H9 (cell line): ENCODE data around the gene UBE2U. TPM values are rescaled to one million over a fixed set of nuclear protein-coding genes. Genes with fewer than 3 reads are reported as not detected.

Source experiments
- DNase-seq: peaks from one replicate; pipeline ENCODE4 v3.0.0-alpha.2; 2017
- H2AFZ ChIP-seq: one replicate; pipeline ENCODE4 v1.6.1; 2013; ENCODE audit warnings: mild to moderate bottlenecking, low read length, control low read depth, moderate library complexity
- H2AK5ac ChIP-seq: 2 replicates; pipeline ENCODE4 v1.6.1; 2013; ENCODE audit warnings: low read length, control low read depth, mixed read lengths; ENCODE audit not compliant: insufficient read length
- H2BK120ac ChIP-seq: one replicate; pipeline ENCODE4 v1.6.1; 2013; ENCODE audit warnings: low read depth, mild to moderate bottlenecking, low read length, control low read depth, inconsistent platforms; ENCODE audit not compliant: poor library complexity, severe bottlenecking
- H2BK12ac ChIP-seq: 2 replicates; pipeline ENCODE4 v1.6.1; 2013; ENCODE audit warnings: low read length, control low read depth, mixed read lengths, low read depth; ENCODE audit not compliant: insufficient read length
- H2BK15ac ChIP-seq: 2 replicates; pipeline ENCODE4 v1.6.1; 2013; ENCODE audit warnings: low read depth, low read length, control low read depth
- H2BK20ac ChIP-seq: one replicate; pipeline ENCODE4 v1.6.1; 2013; ENCODE audit warnings: low read depth, mild to moderate bottlenecking, low read length, control low read depth, inconsistent platforms; ENCODE audit not compliant: poor library complexity, severe bottlenecking
- H2BK5ac ChIP-seq: 2 replicates; pipeline ENCODE4 v1.6.1; 2013; ENCODE audit warnings: low read length, control low read depth, mixed read lengths; ENCODE audit not compliant: insufficient read length
- H3K14ac ChIP-seq: 2 replicates; pipeline ENCODE4 v1.6.1; 2013; ENCODE audit warnings: low read length, control low read depth; ENCODE audit not compliant: insufficient read depth
- H3K18ac ChIP-seq: 2 replicates; pipeline ENCODE4 v1.6.1; 2013; ENCODE audit warnings: low read depth, mild to moderate bottlenecking, mixed read lengths, low read length, control low read depth; ENCODE audit not compliant: insufficient read length
- H3K23ac ChIP-seq: 2 replicates; pipeline ENCODE4 v1.6.1; 2013; ENCODE audit warnings: low read length, control low read depth, mixed read lengths, low read depth; ENCODE audit not compliant: insufficient read length
- H3K23me2 ChIP-seq: 2 replicates; pipeline ENCODE4 v1.6.1; 2013; ENCODE audit warnings: low read depth, mild to moderate bottlenecking, mixed read lengths, low read length, control low read depth; ENCODE audit not compliant: insufficient read length, poor library complexity, severe bottlenecking
- H3K27ac ChIP-seq: 2 replicates; pipeline ENCODE4 v1.5.1; 2013; ENCODE audit warnings: low read length, control low read depth, mixed read lengths, low read depth; ENCODE audit not compliant: insufficient read length
- H3K27me3 ChIP-seq: 2 replicates; pipeline ENCODE4 v1.6.1; 2013; ENCODE audit warnings: low read length, control low read depth, inconsistent platforms; ENCODE audit not compliant: insufficient read depth
- H3K4ac ChIP-seq: 2 replicates; pipeline ENCODE4 v1.6.1; 2013; ENCODE audit warnings: low read depth, mild to moderate bottlenecking, control low read depth, inconsistent platforms, low read length, moderate library complexity
- H3K4me1 ChIP-seq: 2 replicates; pipeline ENCODE4 v1.6.1; 2013; ENCODE audit warnings: low read length, control low read depth, inconsistent platforms; ENCODE audit not compliant: insufficient read depth
- H3K4me2 ChIP-seq: 2 replicates; pipeline ENCODE4 v1.6.1; 2013; ENCODE audit warnings: low read length, control low read depth, mixed read lengths; ENCODE audit not compliant: insufficient read length, insufficient read depth
- H3K56ac ChIP-seq: 2 replicates; pipeline ENCODE4 v1.6.1; 2013; ENCODE audit warnings: low read depth, mild to moderate bottlenecking, mixed read lengths, low read length, control low read depth; ENCODE audit not compliant: insufficient read length
- H3K79me1 ChIP-seq: 2 replicates; pipeline ENCODE4 v1.6.1; 2013; ENCODE audit warnings: low read depth, mild to moderate bottlenecking, moderate library complexity, low read length, control low read depth, inconsistent platforms; ENCODE audit not compliant: insufficient read depth, poor library complexity, severe bottlenecking
- H3K79me2 ChIP-seq: 2 replicates; pipeline ENCODE4 v1.6.1; 2013; ENCODE audit warnings: low read length, control low read depth, inconsistent platforms; ENCODE audit not compliant: insufficient read depth
- H3K9ac ChIP-seq: 2 replicates; pipeline ENCODE4 v1.6.1; 2013; ENCODE audit warnings: low read length, control low read depth, mixed read lengths; ENCODE audit not compliant: insufficient read length; ENCODE audit errors: extremely low read depth
- H3K9me3 ChIP-seq: one replicate; pipeline ENCODE4 v1.6.1; 2013; ENCODE audit warnings: low read depth, low read length, inconsistent platforms; ENCODE audit not compliant: control insufficient read depth
- H3T11ph ChIP-seq: one replicate; pipeline ENCODE4 v1.6.1; 2013; ENCODE audit warnings: mild to moderate bottlenecking, low read length, control low read depth, inconsistent platforms
- H4K20me1 ChIP-seq: one replicate; pipeline ENCODE4 v1.6.1; 2013; ENCODE audit not compliant: control insufficient read depth, insufficient read length, insufficient read depth
- H4K5ac ChIP-seq: 2 replicates; pipeline ENCODE4 v1.6.1; 2013; ENCODE audit warnings: low read depth, mild to moderate bottlenecking, mixed read lengths, low read length, control low read depth; ENCODE audit not compliant: insufficient read length
- H4K8ac ChIP-seq: replicated peaks from 2 replicates; pipeline ENCODE4 v1.6.1; 2013; ENCODE audit warnings: low read length, control low read depth, mixed read lengths, low read depth; ENCODE audit not compliant: insufficient read length
- H4K91ac ChIP-seq: 2 replicates; pipeline ENCODE4 v1.6.1; 2013; ENCODE audit warnings: low read depth, mild to moderate bottlenecking, moderate library complexity, mixed read lengths, low read length, control low read depth; ENCODE audit not compliant: insufficient read length
- H3K27ac Mint-ChIP-seq, 3 experiments: 2 replicates in 2 of 3; 3 replicates in 1 of 3; pipeline ENCODE4 v1.8.0; 2020 to 2021; ENCODE audit warnings: mixed read lengths in 3 of 3, mild to moderate bottlenecking in 1 of 3, moderate library complexity in 1 of 3
- H3K27me3 Mint-ChIP-seq: 2 replicates; pipeline ENCODE4 v1.8.0; 2021; ENCODE audit warnings: low read depth, mild to moderate bottlenecking, moderate library complexity, mixed read lengths
- H3K36me3 Mint-ChIP-seq, 3 experiments: 2 replicates in 2 of 3; 3 replicates in 1 of 3; pipeline ENCODE4 v1.8.0; 2020 to 2021; ENCODE audit warnings: low read depth in 3 of 3, mixed read lengths in 3 of 3; ENCODE audit not compliant: insufficient read depth in 1 of 3
- H3K4me1 Mint-ChIP-seq, 2 experiments: 2 replicates each; pipeline ENCODE4 v1.8.0; 2020; ENCODE audit warnings: mixed read lengths in 2 of 2
- H3K4me3 Mint-ChIP-seq, 2 experiments: 2 replicates in 1 of 2; 3 replicates in 1 of 2; pipeline ENCODE4 v1.8.0; 2020 to 2021; ENCODE audit warnings: mild to moderate bottlenecking in 2 of 2, mixed read lengths in 2 of 2, moderate library complexity in 1 of 2
- H3K9me3 Mint-ChIP-seq, 2 experiments: 2 replicates in 1 of 2; 3 replicates in 1 of 2; pipeline ENCODE4 v1.8.0; 2020; ENCODE audit warnings: mild to moderate bottlenecking in 2 of 2, mixed read lengths in 2 of 2, moderate library complexity in 1 of 2
- CTCF ChIP-seq: fragments of 200-600 bp; sonication (generic); conservative IDR thresholded peaks from 3 replicates; pipeline ENCODE4 v1.8.0; 2021; ENCODE audit warnings: antibody characterized with exemption, mild to moderate bottlenecking
- WGBS: extraction: QIAGEN DNeasy Blood & Tissue Kit; methylation state at CpG from one replicate; pipeline ENCODE4 v1.1.7; 2013; ENCODE audit warnings: missing lambda C conversion rate, low lambda C conversion rate, mixed read lengths; ENCODE audit not compliant: insufficient read length; ENCODE audit errors: extremely low coverage; 5-methylcytosine and 5-hydroxymethylcytosine counted together
- total RNA-seq: library from RNA; stranded (reverse); gene quantifications from 2 replicates; pipeline ENCODE4 v1.2.1, GENCODE V29; 2021

UBE2U gene
- total RNA-seq, 1 experiment from 2014 or later: not detected

DNA sequence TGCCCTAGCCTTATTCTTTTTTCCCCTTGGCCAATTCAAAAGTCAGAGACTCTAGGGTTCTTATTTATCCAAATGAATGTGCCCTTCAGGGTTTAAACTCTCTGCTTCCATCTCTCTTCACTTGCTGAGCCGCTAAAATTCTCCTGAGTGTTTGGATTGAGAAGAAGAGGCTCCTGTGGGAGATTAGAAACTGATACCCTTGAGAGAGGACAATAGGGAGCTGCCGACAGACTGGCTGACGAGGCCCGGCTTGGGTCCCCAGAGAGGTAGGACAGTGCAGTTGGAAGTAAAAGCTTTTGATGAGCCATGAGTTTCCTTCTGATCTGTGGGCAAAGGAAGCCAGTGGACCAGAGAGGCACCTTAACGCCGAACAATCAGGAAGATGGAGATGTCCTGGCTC lies 41.3 kb upstream of the UBE2U start:
- H2BK12ac ChIP-seq: no peak overlapping the region
- no peak overlapping the region for H2BK20ac ChIP-seq
- no peak overlapping the region for H3K27ac ChIP-seq
- H3K4ac ChIP-seq: no peak overlapping the region
- Mint-ChIP-seq H3K27me3 (no peaks in the 10 kb centered on the region), H3K36me3 (peaks cover 31 to 43% (median 39%) of the 10 kb centered on the region in 3 experiments), H3K9me3 (0 out of 5 replicates have a peak, but pooled peaks cover 0 to 3% of the 10 kb centered on the region in 2 experiments), H3K27ac (peak overlapping the region in 2 of 3 experiments; percentile 24 to 80; a peak in 2 of 7 replicates), H3K4me1 (peaks cover 0 to 16% of the 10 kb centered on the region in 2 experiments; a peak in 3 of 4 replicates), H3K4me3 (no peak overlapping the region)
- no peak for TF ChIP-seq CTCF
- H4K8ac ChIP-seq: no peak overlapping the region
- no peaks in the 10 kb centered on the region for H3K79me1 ChIP-seq
- no CpG with 5 or more reads among the region's 6 CpGs for WGBS
- H3K56ac ChIP-seq: no peak overlapping the region
- H3K79me2 ChIP-seq: no peaks in the 10 kb centered on the region
- H3K9ac ChIP-seq: no peak overlapping the region
- no peak overlapping the region for H3T11ph ChIP-seq
- no peak overlapping the region for H3K23ac ChIP-seq
- no peaks in the 10 kb centered on the region for H3K23me2 ChIP-seq
- H3K27me3 ChIP-seq: no peaks in the 10 kb centered on the region
- H2BK15ac ChIP-seq: no peak overlapping the region
- no peaks in the 10 kb centered on the region for H4K20me1 ChIP-seq
- H2AFZ ChIP-seq: no peak overlapping the region
- no peak overlapping the region for H3K18ac ChIP-seq
- H3K9me3 ChIP-seq: no peaks in the 10 kb centered on the region
- H2BK120ac ChIP-seq: no peak overlapping the region
- H3K4me1 ChIP-seq: no peaks in the 10 kb centered on the region
- no peak overlapping the region for H4K91ac ChIP-seq
- DNase-seq: no peak
- no peak overlapping the region for H3K4me2 ChIP-seq
- no peak overlapping the region for H2AK5ac ChIP-seq
- no peak overlapping the region for H4K5ac ChIP-seq
- H3K14ac ChIP-seq: no peak overlapping the region
- no peak overlapping the region for H2BK5ac ChIP-seq
